ENCODE data around the gene AP1S3.
"Not testable (repeated sequence)": the region's sequence is repeated elsewhere in the genome, so short reads cannot be mapped to it uniquely, and the experiment has no call there.

The AP1S3 gene

DNA sequence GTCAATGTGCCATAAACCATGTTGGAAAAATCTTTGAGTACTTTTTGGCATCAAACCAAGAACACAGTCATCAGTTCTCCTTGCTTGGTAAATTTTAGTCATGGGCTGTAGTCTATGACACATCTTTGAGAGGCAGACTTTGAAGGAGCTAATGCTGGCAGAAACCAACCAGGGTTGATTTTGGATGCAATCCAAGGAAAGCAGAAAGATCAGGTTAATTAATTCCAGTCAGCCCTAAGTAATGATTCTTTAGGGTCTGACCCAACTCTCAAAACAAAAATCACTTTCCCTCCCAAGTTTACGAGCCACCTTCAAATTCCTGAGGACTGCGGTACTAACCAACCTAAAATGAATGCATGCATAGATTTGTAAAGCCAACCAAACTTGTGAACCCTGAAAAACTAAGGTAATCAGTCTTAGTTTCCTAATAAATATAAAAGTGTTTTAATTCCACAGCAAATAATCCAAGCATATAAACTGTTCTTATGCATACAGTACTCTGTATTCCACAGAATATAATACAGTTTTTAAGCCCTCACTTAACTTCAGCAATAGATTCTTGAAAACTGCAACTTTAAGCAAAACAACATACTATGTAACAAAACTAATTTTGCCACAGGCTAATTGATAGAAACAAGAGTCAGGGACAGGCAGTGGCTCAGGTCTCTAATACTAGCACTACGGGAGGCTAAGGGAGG lies 22.0 kb downstream of the AP1S3 start:
- DNase-seq (ENCODE audit: low spot score in 2 of 2), result no peak
- no peaks in the 10 kb centered on the region for H3K4me1 Mint-ChIP-seq
- H3K27ac Mint-ChIP-seq (ENCODE audit: low read depth), result no peak overlapping the region

DNA sequence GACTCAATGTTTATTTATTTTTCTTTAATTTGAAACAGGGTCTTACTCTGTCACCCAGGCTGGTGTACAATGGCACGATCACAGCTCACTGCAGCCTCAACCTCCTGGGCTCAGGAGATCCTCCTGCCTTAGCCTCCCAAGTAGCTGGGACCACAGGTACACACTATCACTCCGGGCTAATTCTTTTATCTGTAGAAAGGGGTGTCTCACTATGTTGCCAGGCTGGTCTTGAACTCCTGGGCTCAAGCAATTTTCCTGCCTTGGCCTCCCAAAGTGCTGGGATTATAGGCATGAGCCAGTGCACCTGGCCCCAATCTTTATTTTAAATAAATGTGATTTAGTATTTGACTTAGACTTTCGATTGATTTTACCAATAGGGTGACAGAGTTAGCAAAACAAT lies 22.6 kb downstream of the AP1S3 start:
- not testable (repeated sequence) for H3K9me3 Mint-ChIP-seq; DNase-seq (ENCODE audit: low spot score in 2 of 2); ATAC-seq (replicated peaks; ENCODE audit: extremely low read depth, poor library complexity, severe bottlenecking); H3K27me3 Mint-ChIP-seq; H3K27ac Mint-ChIP-seq (ENCODE audit: low read depth); H3K4me1 Mint-ChIP-seq; H3K4me3 Mint-ChIP-seq; H3K36me3 Mint-ChIP-seq (ENCODE audit: insufficient read depth)

More for the DNA sequence above, 22.0 kb downstream of the AP1S3 start:
- H3K4me3 Mint-ChIP-seq, result no peak overlapping the region
- H3K9me3 Mint-ChIP-seq, result no peaks in the 10 kb centered on the region
- ATAC-seq (replicated peaks; ENCODE audit: extremely low read depth, poor library complexity, severe bottlenecking), result no peak
- H3K27me3 Mint-ChIP-seq, result no peaks in the 10 kb centered on the region
- H3K36me3 Mint-ChIP-seq (ENCODE audit: insufficient read depth), result no peaks in the 10 kb centered on the region

DNA sequence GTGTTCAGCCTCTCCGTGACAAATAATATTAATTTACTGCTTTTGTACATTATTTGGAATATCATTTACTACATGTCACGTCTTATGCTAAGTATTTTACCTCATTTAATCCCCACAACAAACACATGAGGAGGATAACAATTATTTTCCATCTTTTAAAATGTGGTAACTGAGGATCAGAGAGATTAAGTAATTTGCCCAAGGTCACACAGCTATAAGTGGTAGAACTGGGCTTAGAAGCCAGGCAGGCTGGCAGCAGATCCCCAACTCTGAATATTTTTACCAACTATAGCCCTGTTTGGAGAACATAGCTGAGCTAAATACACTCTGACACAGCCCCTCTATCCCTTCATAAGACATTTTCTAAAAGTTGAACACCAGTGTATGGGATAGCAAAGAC lies 24.1 kb downstream of the AP1S3 start:
- Mint-ChIP-seq H3K9me3 (no peaks in the 10 kb centered on the region), H3K27ac (ENCODE audit: low read depth) (no peak overlapping the region), H3K4me3 (no peak overlapping the region), H3K36me3 (ENCODE audit: insufficient read depth) (no peaks in the 10 kb centered on the region), H3K27me3 (no peaks in the 10 kb centered on the region), H3K4me1 (no peaks in the 10 kb centered on the region)
- ATAC-seq (replicated peaks; ENCODE audit: extremely low read depth, poor library complexity, severe bottlenecking), result no peak
- no peak for DNase-seq (ENCODE audit: low spot score in 2 of 2)

DNA sequence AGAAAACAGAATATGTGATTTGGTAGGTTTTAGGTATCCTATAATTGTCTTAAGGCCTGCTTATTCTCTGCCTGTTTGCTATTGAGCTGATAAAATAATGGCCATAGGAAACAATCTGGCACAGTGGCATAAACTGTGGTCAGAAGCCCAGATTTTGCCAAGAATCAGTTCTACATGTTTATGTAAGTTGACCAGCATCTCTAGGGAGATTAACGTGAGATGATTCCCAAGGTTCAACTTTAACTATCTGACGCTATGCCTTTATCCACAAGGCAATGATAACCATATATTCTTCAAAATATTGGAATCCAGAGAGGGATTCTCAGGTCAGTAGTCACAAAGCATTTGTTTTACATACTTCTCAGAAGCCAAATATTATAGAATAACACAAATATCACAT lies 25.6 kb downstream of the AP1S3 start:
- DNase-seq (ENCODE audit: low spot score in 2 of 2), result no peak
- H3K36me3 Mint-ChIP-seq (ENCODE audit: insufficient read depth), result no peaks in the 10 kb centered on the region

DNA sequence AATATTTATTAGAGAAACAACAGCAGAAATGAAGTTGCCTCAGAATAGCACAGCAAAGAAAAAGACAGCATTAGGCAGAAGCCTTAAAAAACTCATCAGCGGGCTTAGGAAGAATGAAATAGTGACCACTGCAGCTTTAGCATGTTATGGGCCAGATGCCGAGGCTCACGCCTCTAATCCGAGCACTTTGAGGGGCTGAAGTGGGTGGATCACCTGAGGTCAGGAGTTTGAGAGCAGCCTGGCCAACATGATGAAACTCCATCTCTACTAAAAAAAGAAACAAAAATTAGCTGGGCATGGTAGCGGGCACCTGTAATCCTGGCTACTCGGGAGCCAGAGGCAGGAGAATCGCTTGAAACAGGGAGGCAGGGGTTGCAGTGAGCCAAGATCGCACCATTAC lies 32.4 kb downstream of the AP1S3 start:
- no peaks in the 10 kb centered on the region for H3K27me3 Mint-ChIP-seq
- ATAC-seq (replicated peaks; ENCODE audit: extremely low read depth, poor library complexity, severe bottlenecking) (no peak), DNase-seq (ENCODE audit: low spot score in 2 of 2) (no peak)
- H3K4me1 Mint-ChIP-seq, result no peaks in the 10 kb centered on the region
- H3K36me3 Mint-ChIP-seq (ENCODE audit: insufficient read depth), result no peaks in the 10 kb centered on the region
- H3K27ac Mint-ChIP-seq (ENCODE audit: low read depth), result no peak overlapping the region
- no peaks in the 10 kb centered on the region for H3K9me3 Mint-ChIP-seq
- H3K4me3 Mint-ChIP-seq, result no peak overlapping the region

More for the DNA sequence above, 25.6 kb downstream of the AP1S3 start:
- Mint-ChIP-seq H3K4me1 (no peaks in the 10 kb centered on the region), H3K9me3 (no peaks in the 10 kb centered on the region), H3K27me3 (no peaks in the 10 kb centered on the region), H3K4me3 (no peak overlapping the region), H3K27ac (ENCODE audit: low read depth) (no peak overlapping the region)
- ATAC-seq (replicated peaks; ENCODE audit: extremely low read depth, poor library complexity, severe bottlenecking), result no peak

DNA sequence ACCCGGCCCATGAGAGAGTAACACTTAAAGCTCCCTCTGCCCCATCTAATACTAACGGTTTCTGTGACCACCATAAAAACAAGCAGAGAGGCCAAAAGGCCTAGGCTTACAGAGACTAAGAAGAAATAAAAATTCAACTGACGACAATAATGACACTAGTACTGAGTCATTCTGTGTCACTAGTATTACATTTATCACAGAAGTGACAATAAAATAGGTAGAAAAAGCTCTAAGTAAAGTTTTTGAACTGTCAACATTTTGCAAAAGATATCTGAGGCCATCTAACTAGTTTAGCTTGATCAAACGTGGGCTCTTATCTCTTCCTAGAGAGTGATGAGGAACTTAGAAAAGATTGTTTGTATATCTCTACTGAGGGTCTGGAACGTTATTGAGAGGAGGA lies 35.6 kb downstream of the AP1S3 start:
- no peaks in the 10 kb centered on the region for H3K9me3 Mint-ChIP-seq
- H3K4me3 Mint-ChIP-seq, result no peak overlapping the region
- peak overlapping the region; percentile 19 for H3K27ac Mint-ChIP-seq (ENCODE audit: low read depth)
- DNase-seq (ENCODE audit: low spot score in 2 of 2) (no peak), ATAC-seq (replicated peaks; ENCODE audit: extremely low read depth, poor library complexity, severe bottlenecking) (no peak)
- H3K27me3 Mint-ChIP-seq, result no peaks in the 10 kb centered on the region
- no peaks in the 10 kb centered on the region for H3K36me3 Mint-ChIP-seq (ENCODE audit: insufficient read depth)
- no peaks in the 10 kb centered on the region for H3K4me1 Mint-ChIP-seq

DNA sequence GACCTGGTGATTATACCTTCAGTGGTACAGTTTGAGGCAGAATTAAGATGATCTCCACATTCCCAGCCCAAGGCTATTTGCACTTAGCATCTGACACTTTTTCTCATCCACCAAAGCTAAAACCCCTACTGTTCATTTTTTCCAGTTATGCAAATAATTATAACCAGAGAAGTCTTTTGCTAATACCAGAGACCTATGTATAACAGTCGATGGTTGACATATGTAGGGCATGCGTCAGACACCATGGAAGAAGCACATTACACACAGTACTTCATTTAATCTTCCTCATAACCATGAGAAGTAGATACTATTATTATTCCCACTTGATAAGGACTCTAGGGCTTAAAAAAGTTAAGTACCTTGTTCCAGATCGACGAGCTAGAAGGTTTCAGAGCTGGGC lies 36.5 kb downstream of the AP1S3 start:
- Mint-ChIP-seq H3K9me3 (no peaks in the 10 kb centered on the region), H3K36me3 (ENCODE audit: insufficient read depth) (no peaks in the 10 kb centered on the region), H3K27me3 (no peaks in the 10 kb centered on the region), H3K27ac (ENCODE audit: low read depth) (no peak overlapping the region), H3K4me3 (no peak overlapping the region), H3K4me1 (no peaks in the 10 kb centered on the region)
- DNase-seq (ENCODE audit: low spot score in 2 of 2) (no peak), ATAC-seq (replicated peaks; ENCODE audit: extremely low read depth, poor library complexity, severe bottlenecking) (no peak)

DNA sequence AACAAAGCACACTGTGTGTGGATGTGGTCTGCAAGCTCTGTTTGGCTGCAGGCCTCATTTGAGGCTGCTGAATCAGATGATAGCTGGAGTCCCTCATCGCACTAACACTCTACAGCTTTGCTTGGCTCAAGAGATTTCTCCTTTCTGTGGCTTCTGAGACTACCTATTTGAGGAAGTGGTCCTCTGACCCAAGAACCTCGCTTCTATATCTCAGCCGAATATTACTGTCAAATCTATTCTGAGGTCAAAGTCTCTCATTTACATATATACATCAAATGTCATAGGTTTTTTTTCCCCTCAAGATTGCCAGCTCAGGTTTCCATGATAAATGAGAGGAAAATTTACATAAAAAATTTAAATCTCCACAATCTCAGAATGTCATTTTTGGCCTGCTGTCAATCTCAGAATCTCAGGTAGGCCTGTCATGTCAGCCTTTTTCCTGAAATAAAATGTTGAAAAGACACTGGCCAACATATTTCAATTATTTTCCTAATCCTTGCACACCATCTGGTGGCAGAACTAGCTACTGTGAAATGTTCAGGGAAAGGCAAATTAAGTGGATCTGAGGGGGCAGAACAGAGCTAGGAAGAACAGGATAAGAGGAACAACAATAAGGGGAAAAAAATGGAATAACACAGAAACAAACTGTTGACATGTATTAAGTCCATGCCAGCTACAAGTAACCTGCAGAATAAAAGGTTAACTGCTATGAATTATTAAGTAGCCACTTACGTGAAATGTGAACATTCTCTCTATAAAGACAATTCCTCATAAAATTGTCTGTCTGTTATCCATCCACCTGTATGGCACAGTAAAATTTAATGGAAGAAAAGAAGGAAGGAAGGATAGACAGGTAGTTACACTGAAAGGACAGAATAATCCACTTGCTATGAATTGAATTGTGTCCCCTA lies 39.3 kb downstream of the AP1S3 start:
- ATAC-seq (replicated peaks; ENCODE audit: extremely low read depth, poor library complexity, severe bottlenecking) (peak; percentile 40), DNase-seq (ENCODE audit: low spot score in 2 of 2) (no peak)
- H3K27me3 Mint-ChIP-seq, result no peaks in the 10 kb centered on the region
- H3K27ac Mint-ChIP-seq (ENCODE audit: low read depth), result no peak overlapping the region
- H3K4me1 Mint-ChIP-seq, result no peaks in the 10 kb centered on the region
- H3K36me3 Mint-ChIP-seq (ENCODE audit: insufficient read depth), result peaks cover 3% of the 10 kb centered on the region
- no peaks in the 10 kb centered on the region for H3K9me3 Mint-ChIP-seq
- H3K4me3 Mint-ChIP-seq, result no peak overlapping the region

DNA sequence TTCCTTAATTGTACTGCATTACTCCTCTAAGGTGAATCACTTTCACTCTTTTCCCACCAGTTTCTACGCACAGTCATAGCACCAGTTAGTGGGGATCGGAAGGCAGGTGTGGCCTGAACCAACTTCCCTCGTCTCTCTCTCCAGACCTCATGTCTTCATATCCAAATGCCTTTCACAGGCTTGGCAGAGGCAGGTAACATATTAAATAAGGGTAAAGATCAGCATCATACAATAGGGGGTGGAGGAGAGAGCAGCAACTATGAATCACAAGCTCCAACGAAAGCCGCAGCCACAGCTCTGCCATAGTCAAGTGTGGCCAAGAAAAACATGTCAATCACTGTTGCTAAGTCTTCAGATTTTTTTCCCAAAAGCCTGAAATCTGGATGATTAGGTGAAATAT lies 40.3 kb downstream of the AP1S3 start:
- DNase-seq (ENCODE audit: low spot score in 2 of 2), result no peak
- no peak overlapping the region for H3K4me3 Mint-ChIP-seq
- no peak overlapping the region for H3K27ac Mint-ChIP-seq (ENCODE audit: low read depth)
- no peaks in the 10 kb centered on the region for H3K9me3 Mint-ChIP-seq
- H3K27me3 Mint-ChIP-seq, result no peaks in the 10 kb centered on the region
- no peaks in the 10 kb centered on the region for H3K4me1 Mint-ChIP-seq
- no peak for ATAC-seq (replicated peaks; ENCODE audit: extremely low read depth, poor library complexity, severe bottlenecking)
- peaks cover 3% of the 10 kb centered on the region for H3K36me3 Mint-ChIP-seq (ENCODE audit: insufficient read depth)

DNA sequence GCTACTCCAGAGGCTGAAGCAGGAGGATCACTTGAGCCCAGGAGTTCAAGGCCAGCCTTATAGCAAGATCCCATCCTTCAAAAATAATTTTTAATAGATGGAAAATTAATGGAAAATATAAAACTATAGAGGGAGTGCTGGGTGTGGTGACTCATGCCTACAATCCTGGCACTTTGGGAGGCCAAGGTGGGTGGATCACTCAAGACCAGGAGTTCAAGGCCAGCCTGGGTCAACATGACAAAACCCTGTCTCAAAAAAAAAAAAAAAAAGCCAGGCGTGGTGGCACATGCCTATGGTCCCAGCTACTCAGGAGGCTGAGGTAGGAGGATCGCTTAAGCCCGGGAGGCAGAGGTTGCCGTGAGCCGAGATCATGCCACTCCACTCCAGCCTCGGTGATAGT lies 48.0 kb downstream of the AP1S3 start:
- no peak overlapping the region for H3K4me3 Mint-ChIP-seq
- no peaks in the 10 kb centered on the region for H3K36me3 Mint-ChIP-seq (ENCODE audit: insufficient read depth)
- no peak for DNase-seq (ENCODE audit: low spot score in 2 of 2)
- H3K27me3 Mint-ChIP-seq, result no peaks in the 10 kb centered on the region
- peaks cover 8% of the 10 kb centered on the region for H3K4me1 Mint-ChIP-seq
- ATAC-seq (replicated peaks; ENCODE audit: extremely low read depth, poor library complexity, severe bottlenecking), result no peak
- H3K9me3 Mint-ChIP-seq, result no peaks in the 10 kb centered on the region
- H3K27ac Mint-ChIP-seq (ENCODE audit: low read depth), result peak overlapping the region; percentile 86

DNA sequence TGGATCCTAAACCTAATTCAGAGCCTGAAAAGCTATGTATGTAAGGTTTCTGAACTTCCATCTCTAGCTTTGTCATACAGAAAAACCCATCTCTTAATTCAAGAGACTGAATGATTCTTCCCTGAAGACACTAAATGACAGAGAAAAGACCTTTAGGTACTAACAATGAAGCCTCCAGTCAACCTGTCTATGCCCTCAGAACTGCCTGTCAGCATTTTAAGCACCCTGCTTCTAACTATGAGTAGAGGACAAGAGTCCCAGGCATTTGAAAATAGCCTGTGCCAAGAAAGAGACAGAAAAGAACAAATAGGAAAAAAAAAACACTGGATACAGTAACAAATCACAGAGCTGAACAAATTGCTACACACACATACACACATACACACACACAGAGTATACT lies 48.6 kb downstream of the AP1S3 start:
- ATAC-seq (replicated peaks; ENCODE audit: extremely low read depth, poor library complexity, severe bottlenecking) (no peak), DNase-seq (ENCODE audit: low spot score in 2 of 2) (no peak)
- Mint-ChIP-seq H3K27ac (ENCODE audit: low read depth) (no peak overlapping the region), H3K9me3 (no peaks in the 10 kb centered on the region), H3K36me3 (ENCODE audit: insufficient read depth) (peaks cover 1% of the 10 kb centered on the region), H3K27me3 (no peaks in the 10 kb centered on the region), H3K4me1 (peaks cover 8% of the 10 kb centered on the region), H3K4me3 (no peak overlapping the region)

DNA sequence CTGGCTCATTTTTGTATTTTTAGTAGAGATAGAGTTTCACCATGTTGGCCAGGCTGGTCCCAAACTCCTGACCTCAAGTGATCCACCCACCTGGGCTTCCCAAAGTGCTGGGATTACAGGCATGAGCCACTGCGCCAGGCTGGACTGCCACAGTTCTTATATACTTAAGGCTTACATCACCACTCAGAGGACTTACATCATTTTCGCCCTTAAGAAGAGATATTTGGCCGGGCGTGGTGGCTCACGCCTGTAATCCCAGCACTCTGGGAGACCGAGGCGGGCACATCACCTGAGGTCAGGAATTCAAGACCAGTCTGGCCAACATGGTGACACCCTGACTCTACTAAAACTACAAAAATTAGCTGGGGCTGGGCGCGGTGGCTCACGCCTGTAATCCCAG lies 49.3 kb downstream of the AP1S3 start:
- H3K27ac Mint-ChIP-seq (ENCODE audit: low read depth); H3K4me1 Mint-ChIP-seq; H3K27me3 Mint-ChIP-seq; H3K9me3 Mint-ChIP-seq; ATAC-seq (replicated peaks; ENCODE audit: extremely low read depth, poor library complexity, severe bottlenecking); H3K4me3 Mint-ChIP-seq; DNase-seq (ENCODE audit: low spot score in 2 of 2); H3K36me3 Mint-ChIP-seq (ENCODE audit: insufficient read depth): not testable (repeated sequence)

DNA sequence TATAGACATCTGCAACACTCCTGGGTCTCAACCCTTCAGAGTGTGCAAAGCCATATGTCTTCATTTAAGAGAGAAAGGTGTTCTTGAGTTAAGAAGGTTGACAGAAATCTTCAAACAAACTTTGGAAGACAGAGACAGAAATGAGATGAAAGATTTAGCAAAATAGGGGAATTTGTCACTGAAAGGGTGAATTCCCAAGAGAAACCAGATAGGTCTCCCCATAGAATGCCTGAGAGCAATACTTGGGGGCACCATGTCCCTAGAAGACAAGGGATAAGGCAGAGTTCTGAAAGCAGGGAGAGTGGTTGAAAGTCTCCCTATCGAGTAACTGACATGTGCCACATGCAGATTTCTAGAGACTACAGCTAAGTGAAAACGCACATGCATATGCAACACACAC lies 50.0 kb downstream of the AP1S3 start:
- H3K4me3 Mint-ChIP-seq, result no peak overlapping the region
- no peak overlapping the region for H3K27ac Mint-ChIP-seq (ENCODE audit: low read depth)
- ATAC-seq (replicated peaks; ENCODE audit: extremely low read depth, poor library complexity, severe bottlenecking), result no peak
- no peaks in the 10 kb centered on the region for H3K9me3 Mint-ChIP-seq
- H3K27me3 Mint-ChIP-seq, result no peaks in the 10 kb centered on the region
- H3K4me1 Mint-ChIP-seq, result peaks cover 8% of the 10 kb centered on the region
- DNase-seq (ENCODE audit: low spot score in 2 of 2), result no peak
- peaks cover 1% of the 10 kb centered on the region for H3K36me3 Mint-ChIP-seq (ENCODE audit: insufficient read depth)
